ENCODE measurements around the gene CXCL17.

- TF ChIP-seq, protein P1, sequence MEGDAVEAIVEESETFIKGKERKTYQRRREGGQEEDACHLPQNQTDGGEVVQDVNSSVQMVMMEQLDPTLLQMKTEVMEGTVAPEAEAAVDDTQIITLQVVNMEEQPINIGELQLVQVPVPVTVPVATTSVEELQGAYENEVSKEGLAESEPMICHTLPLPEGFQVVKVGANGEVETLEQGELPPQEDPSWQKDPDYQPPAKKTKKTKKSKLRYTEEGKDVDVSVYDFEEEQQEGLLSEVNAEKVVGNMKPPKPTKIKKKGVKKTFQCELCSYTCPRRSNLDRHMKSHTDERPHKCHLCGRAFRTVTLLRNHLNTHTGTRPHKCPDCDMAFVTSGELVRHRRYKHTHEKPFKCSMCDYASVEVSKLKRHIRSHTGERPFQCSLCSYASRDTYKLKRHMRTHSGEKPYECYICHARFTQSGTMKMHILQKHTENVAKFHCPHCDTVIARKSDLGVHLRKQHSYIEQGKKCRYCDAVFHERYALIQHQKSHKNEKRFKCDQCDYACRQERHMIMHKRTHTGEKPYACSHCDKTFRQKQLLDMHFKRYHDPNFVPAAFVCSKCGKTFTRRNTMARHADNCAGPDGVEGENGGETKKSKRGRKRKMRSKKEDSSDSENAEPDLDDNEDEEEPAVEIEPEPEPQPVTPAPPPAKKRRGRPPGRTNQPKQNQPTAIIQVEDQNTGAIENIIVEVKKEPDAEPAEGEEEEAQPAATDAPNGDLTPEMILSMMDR (IDR thresholded peaks at IDR 0.05; ENCODE audit: low read depth, low read length): no peak
- no peak for TF ChIP-seq EZH2phosphoT487 (IDR thresholded peaks at IDR 0.05; ENCODE audit: low read depth)
These were observed 12.3 kb upstream of the CXCL17 start for GRCh38 chr19:42455086-42455485.
